B cell (primary cell): ENCODE data around the gene OR6K6. TPM values are rescaled to one million over a fixed set of nuclear protein-coding genes. Genes with fewer than 3 reads are reported as not detected.

Experiments
- ATAC-seq: fragments of 200-7000 bp; cut with Tn5 transposase; one replicate; pipeline ENCODE4 v1.10.0; 2021; ENCODE audit warnings: low read depth, mild to moderate bottlenecking, moderate number of reproducible peaks, moderate library complexity
- CTCF ChIA-PET: fragments of 350-600 bp; sonication (Branson Sonifier 250); formaldehyde crosslinking; loops from one replicate; lab custom pipeline; 2021; ENCODE audit warnings: antibody characterized with exemption, inconsistent platforms; lab: Charles Lee
- POLR2A ChIA-PET: fragments of 350-600 bp; sonication (Branson Sonifier 250); formaldehyde crosslinking; loops from one replicate; lab custom pipeline; 2021; ENCODE audit warnings: antibody characterized with exemption; lab: Charles Lee
- DNase-seq: peaks from one replicate; pipeline ENCODE4 v3.0.0; 2013
- H2AFZ ChIP-seq: 2 replicates; pipeline ENCODE4 v1.6.1; 2012; ENCODE audit warnings: mild to moderate bottlenecking, low read depth, low read length; ENCODE audit not compliant: insufficient read depth, poor library complexity, severe bottlenecking
- H3K27ac ChIP-seq, 2 donors: 1 replicate in 1 of 2; 2 replicates in 1 of 2; pipeline ENCODE4 v1.5.1; 2012 to 2013; ENCODE audit warnings: low read length in 2 of 2, mild to moderate bottlenecking in 2 of 2, moderate library complexity in 1 of 2
- H3K27me3 ChIP-seq, 4 experiments: fragments of 200-600 bp in 1 of 4; sonication (generic) in 1 of 4; replicated peaks in 1 of 4; 1 replicate in 2 of 4; 2 replicates in 2 of 4; pipeline versions ENCODE4 v1.6.1 to v1.7.0; 2013 to 2016; ENCODE audit warnings: low read length in 3 of 4, mild to moderate bottlenecking in 2 of 4, mixed read lengths in 1 of 4, moderate library complexity in 1 of 4; ENCODE audit not compliant: insufficient read depth in 4 of 4, control insufficient read depth in 3 of 4; ENCODE audit errors: control extremely low read depth in 1 of 4
- H3K36me3 ChIP-seq, 2 experiments: replicated peaks in 1 of 2; 1 replicate in 1 of 2; 2 replicates in 1 of 2; pipeline versions ENCODE4 v1.6.1 to v1.7.1; 2013; ENCODE audit warnings: low read length in 1 of 2; ENCODE audit not compliant: insufficient read depth in 2 of 2, control insufficient read depth in 1 of 2; ENCODE audit errors: control extremely low read depth in 1 of 2, extremely low read depth in 1 of 2
- H3K4me1 ChIP-seq, 2 donors: fragments of 200-600 bp in 1 of 2; sonication (generic) in 1 of 2; 1 replicate in 1 of 2; 2 replicates in 1 of 2; pipeline versions ENCODE4 v1.5.1 to v1.6.1; 2013 to 2017; ENCODE audit warnings: low read length in 2 of 2; ENCODE audit not compliant: control insufficient read depth in 2 of 2, insufficient read depth in 2 of 2
- H3K4me2 ChIP-seq: replicated peaks from 2 replicates; pipeline ENCODE3; 2012; ENCODE audit warnings: mild to moderate bottlenecking, low read depth, low read length; ENCODE audit not compliant: poor library complexity, severe bottlenecking
- H3K4me3 ChIP-seq, 5 experiments: fragments of 200-600 bp in 1 of 5; sonication (generic) in 1 of 5; 1 replicate in 3 of 5; 2 replicates in 2 of 5; pipeline versions ENCODE4 v1.5.1 to v1.7.0; 2011 to 2016; ENCODE audit warnings: low read length in 4 of 5, mild to moderate bottlenecking in 4 of 5, low read depth in 2 of 5, control low read depth in 1 of 5, moderate library complexity in 1 of 5; ENCODE audit not compliant: insufficient read depth in 1 of 5; ENCODE audit errors: control extremely low read depth in 1 of 5, extremely low read depth in 1 of 5
- H3K79me2 ChIP-seq: fragments of 200-600 bp; sonication (generic); one replicate; pipeline ENCODE4 v1.6.0; 2016; ENCODE audit warnings: low read length; ENCODE audit not compliant: control insufficient read depth, insufficient read depth
- H3K9ac ChIP-seq: fragments of 200-600 bp; sonication (generic); 2 replicates; pipeline ENCODE4 v1.6.1; 2017; ENCODE audit warnings: mild to moderate bottlenecking, low read length, moderate library complexity
- H3K9me3 ChIP-seq, 3 donors: one replicate each; pipeline versions ENCODE4 v1.6.1 to v1.7.1; 2013; ENCODE audit warnings: low read length in 2 of 3; ENCODE audit not compliant: control insufficient read depth in 2 of 3, insufficient read depth in 1 of 3; ENCODE audit errors: control extremely low read depth in 1 of 3
- H4K20me1 ChIP-seq: 2 replicates; pipeline ENCODE4 v1.6.0; 2012; ENCODE audit warnings: mild to moderate bottlenecking, low read length; ENCODE audit not compliant: insufficient read depth, control insufficient read depth, poor library complexity, severe bottlenecking
- H3K27ac Mint-ChIP-seq: one replicate; pipeline ENCODE4 v1.8.0; 2021; ENCODE audit warnings: mixed read lengths
- H3K27me3 Mint-ChIP-seq: one replicate; pipeline ENCODE4 v1.8.0; 2021; ENCODE audit warnings: mixed read lengths
- H3K4me1 Mint-ChIP-seq: one replicate; pipeline ENCODE4 v1.8.0; 2021; ENCODE audit warnings: mixed read lengths
- H3K4me3 Mint-ChIP-seq: one replicate; pipeline ENCODE4 v1.8.0; 2021; ENCODE audit warnings: mixed read lengths
- H3K9me3 Mint-ChIP-seq: one replicate; pipeline ENCODE4 v1.8.0; 2022; ENCODE audit warnings: mixed read lengths; ENCODE audit not compliant: insufficient read depth
- CTCF ChIP-seq: fragments of 200-600 bp; IDR thresholded peaks from one replicate; pipeline ENCODE4 v1.8.0; 2022; ENCODE audit warnings: antibody characterized with exemption, mild to moderate bottlenecking
- EZH2 ChIP-seq: IDR thresholded peaks from 2 replicates; pipeline ENCODE4 v1.6.1; 2012; ENCODE audit warnings: borderline replicate concordance, low read depth, mild to moderate bottlenecking, moderate library complexity, low read length; ENCODE audit not compliant: insufficient read depth, poor library complexity, severe bottlenecking
- WGBS: methylation state at CpG from one replicate; pipeline ENCODE4 v1.1.5; 2013; ENCODE audit warnings: missing lambda C conversion rate; ENCODE audit not compliant: insufficient coverage; 5-methylcytosine and 5-hydroxymethylcytosine counted together
- intact Hi-C: fragments of 100-400 bp; cut with micrococcal nuclease; formaldehyde crosslinking; loops from one replicate; pipeline ENCODE4 v1.10.0; 2022
- polyA plus RNA-seq: library from polyadenylated mRNA; depleted of rRNA; stranded (reverse); fragments of >200 nt; gene quantifications from 2 replicates; pipeline ENCODE4 v1.2.3, GENCODE V29; 2012
- total RNA-seq, 2 donors: library from RNA; stranded (reverse); fragments of 120-200 nt in 1 of 2; gene quantifications; 1 replicate in 1 of 2; 2 replicates in 1 of 2; pipeline versions ENCODE4 v1.2.3 to v1.2.4, GENCODE V29; 2013 to 2022

Gene OR6K6
- total and polyA plus RNA-seq, 2 donors (not counting 1 experiment from before 2014, with no cell fraction given) = not detected

DNA sequence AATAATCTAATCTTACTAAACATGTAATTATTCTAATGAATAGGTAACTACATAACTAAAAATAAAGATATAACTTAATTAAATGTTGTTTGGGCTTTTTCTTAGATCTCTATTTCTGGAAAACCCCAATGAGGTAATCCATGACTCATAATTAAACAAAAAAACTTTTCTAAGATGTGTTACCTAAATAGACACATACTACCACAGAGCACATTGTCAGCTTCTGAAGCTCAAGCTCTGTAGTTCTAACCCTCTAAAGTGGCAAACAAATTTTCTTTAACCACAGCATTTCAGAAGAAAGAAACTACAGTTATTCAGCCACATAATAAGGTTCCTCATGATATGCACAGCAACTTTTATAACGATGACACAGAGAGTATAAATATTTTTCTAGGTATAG is 38.2 kb upstream of the OR6K6 start:
- Histone ChIP-seq H3K4me3 (no peak overlapping the region), H4K20me1 (no peaks in the 10 kb centered on the region), H3K36me3 (no peaks in the 10 kb centered on the region), H2AFZ (no peak overlapping the region), H3K4me1 (no peaks in the 10 kb centered on the region), H3K27ac (no peak overlapping the region), H3K79me2 (no peaks in the 10 kb centered on the region), H3K9ac (no peak overlapping the region), H3K4me2 (no peak overlapping the region), H3K9me3 (peaks cover 0 to 1% (median 0%) of the 10 kb centered on the region in 3 donors), H3K27me3 (peaks cover 0 to 11% (median 0%) of the 10 kb centered on the region in 4 experiments)
- Mint-ChIP-seq H3K4me3 (no peak overlapping the region), H3K27ac (no peak overlapping the region), H3K4me1 (no peaks in the 10 kb centered on the region), H3K27me3 (peaks cover 26% of the 10 kb centered on the region), H3K9me3 (no peaks in the 10 kb centered on the region)
- POLR2A ChIA-PET = no interaction called here
- TF ChIP-seq EZH2 = no peak
- no CpG with 5 or more reads among the region's 1 CpG for WGBS
- ATAC-seq (no peak), DNase-seq (no peak)
- CTCF ChIA-PET = no interaction called here
- intact Hi-C loops = no loop called here

GRCh38 chr1:158717344-158717743 is 37.2 kb upstream of the OR6K6 start:
- Mint-ChIP-seq H3K27ac (no peak overlapping the region), H3K4me1 (no peaks in the 10 kb centered on the region), H3K9me3 (no peaks in the 10 kb centered on the region), H3K27me3 (peaks cover 21% of the 10 kb centered on the region), H3K4me3 (no peak overlapping the region)
- ATAC-seq (no peak), DNase-seq (no peak)
- Histone ChIP-seq H3K4me3 (no peak overlapping the region), H3K9ac (no peak overlapping the region), H2AFZ (no peak overlapping the region), H3K4me2 (no peak overlapping the region), H3K9me3 (peaks cover 0 to 1% (median 0%) of the 10 kb centered on the region in 3 donors), H3K4me1 (no peaks in the 10 kb centered on the region), H3K79me2 (no peaks in the 10 kb centered on the region), H4K20me1 (no peaks in the 10 kb centered on the region), H3K27me3 (peaks cover 0 to 8% (median 0%) of the 10 kb centered on the region in 4 experiments), H3K36me3 (no peaks in the 10 kb centered on the region), H3K27ac (no peak overlapping the region)
- 81% methylated on average over 5 of the region's 6 CpGs for WGBS
- no peak for TF ChIP-seq EZH2
- no peak for TF ChIP-seq CTCF
- ChIA-PET CTCF (no interaction called here), POLR2A (no interaction called here)
- intact Hi-C loops = no loop called here
